HG02884 (cell line): Measurements from ENCODE around the gene VPS29.

Experiments used
- ATAC-seq: cut with Tn5 transposase; IDR thresholded peaks from one replicate; pipeline ENCODE4 v1.9.1; 2021; ENCODE audit warnings: mild to moderate bottlenecking, moderate library complexity; ENCODE audit not compliant: unreplicated experiment

Gene VPS29

DNA sequence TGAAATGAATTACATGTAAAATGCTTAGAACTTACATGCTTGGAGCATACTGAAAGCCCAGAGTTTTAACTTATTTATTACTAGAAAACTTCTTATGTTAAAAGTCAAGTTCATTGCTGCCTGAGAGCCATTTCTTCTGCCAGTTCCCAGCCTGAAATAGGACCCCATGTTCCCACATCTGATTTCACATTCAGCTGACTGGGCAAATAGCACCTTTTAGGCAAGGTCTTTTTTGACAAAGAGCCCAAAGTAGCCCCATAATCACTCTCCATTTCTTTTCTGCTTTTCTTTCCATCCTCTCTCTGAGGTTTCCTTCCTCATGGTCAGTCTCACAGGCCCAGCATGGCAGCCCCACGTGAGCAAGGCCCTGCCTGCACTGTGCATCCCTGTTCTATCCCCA, 50.6 kb downstream of the VPS29 start:
- no peak for ATAC-seq

DNA sequence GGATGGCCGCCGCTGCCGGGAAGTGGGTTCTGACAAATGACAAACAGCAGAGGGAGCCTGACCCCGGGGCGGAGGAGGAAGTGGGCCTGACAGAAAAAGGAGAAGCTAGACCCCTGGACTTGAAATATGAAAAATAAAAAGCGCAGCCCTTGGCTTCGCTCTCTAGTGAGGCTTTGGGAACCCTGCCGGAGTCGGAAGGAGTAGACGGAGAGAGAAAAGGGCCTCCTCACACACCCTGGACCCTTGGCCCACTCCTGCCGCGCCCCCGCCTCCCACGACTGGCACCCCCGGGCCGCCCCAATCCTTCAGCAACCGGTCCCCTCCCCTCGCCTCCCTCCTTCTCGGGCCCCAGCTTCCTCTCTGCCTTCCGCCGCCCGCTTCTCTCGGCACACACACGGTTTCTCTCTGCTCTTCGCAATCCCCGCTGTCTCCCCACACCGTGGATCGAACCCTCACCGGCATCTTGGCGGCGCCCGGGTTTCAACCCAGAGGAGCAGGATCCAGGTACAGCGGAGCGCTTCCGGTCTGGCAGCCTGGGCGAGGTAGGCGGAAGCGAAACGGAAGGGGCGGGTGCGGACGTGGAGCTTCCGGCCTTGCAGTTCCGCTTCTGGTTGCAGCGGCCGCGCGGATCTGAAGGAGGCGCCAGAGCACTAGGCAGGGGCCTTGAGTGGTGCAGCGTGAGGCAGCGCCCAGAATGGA, 52.0 kb downstream of the VPS29 start, which contains the start of gene ARPC3:
TSS of gene ARPC3 (minus strand) at position 539 of the 699 bp plus-strand sequence. CDS start at position 462, 77 bp downstream.
- ATAC-seq = peak; percentile 87

DNA sequence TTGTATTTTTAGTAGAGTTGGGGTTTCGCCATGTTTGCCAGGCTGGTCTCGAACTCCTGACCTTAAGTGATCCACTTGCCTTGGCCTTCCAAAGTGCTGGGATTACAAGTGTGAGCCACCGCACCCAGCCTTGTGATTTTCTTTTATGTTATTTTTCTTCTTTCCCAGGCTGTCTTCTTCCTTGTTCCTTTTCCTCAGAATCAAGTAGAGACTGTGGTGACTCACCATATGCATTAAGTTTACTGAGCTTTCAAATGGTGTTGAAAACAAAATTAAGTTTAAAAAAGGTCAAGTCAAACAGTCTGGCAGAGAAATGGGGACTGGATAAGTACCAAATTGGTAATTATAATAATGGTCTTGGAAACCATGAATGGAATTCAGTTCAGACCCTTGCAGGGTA, 57.5 kb downstream of the VPS29 start:
- ATAC-seq = no peak
